GM19395 (cell line): Measurements from ENCODE around the gene CENPC.
"Not testable (repeated sequence)": the region's sequence is repeated elsewhere in the genome, so short reads cannot be mapped to it uniquely, and the experiment has no call there.

Experiments used
- ATAC-seq: cut with Tn5 transposase; IDR thresholded peaks from one replicate; pipeline ENCODE4 v1.9.1; 2021; ENCODE audit warnings: mild to moderate bottlenecking, moderate library complexity; ENCODE audit not compliant: unreplicated experiment

The CENPC gene

DNA sequence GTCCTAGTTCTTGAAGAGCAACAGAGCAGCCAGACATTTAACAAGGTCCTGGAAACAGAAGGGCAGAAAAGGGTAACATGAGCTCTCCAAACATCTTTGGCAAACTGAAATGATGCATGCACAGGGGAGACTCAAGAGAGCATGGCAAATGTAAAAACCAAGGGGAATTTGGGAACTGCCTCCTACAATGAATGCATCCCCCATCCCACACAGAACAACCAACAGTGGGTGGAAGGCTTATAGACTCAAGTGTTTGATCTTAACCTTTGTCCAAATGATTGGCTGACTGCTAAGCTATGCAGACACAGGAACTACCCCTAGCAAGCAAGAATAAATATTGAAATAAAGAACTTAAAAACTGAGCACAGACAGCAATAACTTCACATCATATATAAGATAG, 74.4 kb downstream of the CENPC start:
- ATAC-seq, result no peak

DNA sequence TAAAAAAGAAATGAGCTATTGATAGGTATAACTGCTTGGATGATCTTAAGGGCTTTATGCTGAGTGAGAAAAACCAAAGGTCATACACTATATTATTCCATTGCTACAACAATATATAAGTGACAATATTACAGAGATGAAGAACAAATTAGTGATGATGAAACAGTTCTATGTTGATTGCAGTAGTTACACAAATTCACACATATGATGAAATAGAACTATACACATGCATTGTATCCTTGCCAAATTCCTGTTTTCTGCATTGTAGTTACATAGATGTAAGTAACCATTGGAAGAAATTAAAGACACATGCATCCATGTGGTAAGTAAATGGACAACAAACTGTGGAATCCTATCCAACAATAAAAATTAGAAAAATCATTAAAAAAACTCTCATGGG, 76.5 kb downstream of the CENPC start:
- no peak for ATAC-seq

DNA sequence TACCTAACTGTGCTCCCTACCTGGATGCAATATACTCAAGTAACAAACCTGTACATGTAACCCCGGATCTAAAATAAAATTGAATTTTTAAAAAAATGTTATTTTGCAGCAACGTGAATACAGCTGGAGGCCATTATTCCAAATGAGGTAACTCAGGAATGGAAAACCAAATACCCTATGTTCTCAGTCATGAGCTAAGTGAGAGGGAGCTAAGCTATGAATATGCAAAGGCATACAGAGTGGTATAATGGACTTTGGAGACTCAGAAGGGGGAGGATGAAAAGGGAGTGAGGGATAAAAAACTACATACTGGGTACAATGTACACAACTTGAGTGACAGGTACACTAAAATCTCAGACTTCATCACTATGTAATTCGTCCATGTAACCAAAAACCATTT, 78.6 kb downstream of the CENPC start:
- ATAC-seq, result no peak

DNA sequence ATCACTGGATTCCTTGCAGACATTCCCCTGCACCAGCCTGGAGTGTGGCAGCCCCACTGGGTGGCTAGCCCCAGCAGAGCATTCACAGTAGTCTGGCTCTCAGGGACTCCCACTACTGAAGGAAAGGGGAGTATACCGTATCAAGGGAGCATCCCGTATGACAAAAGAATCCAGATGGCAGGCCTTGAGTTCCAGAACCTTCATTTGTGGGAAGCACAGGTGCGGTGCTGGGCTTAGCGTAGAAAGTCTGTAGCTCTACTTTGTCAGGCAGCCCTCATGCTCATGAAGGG, 79.6 kb downstream of the CENPC start:
- ATAC-seq, result no peak

DNA sequence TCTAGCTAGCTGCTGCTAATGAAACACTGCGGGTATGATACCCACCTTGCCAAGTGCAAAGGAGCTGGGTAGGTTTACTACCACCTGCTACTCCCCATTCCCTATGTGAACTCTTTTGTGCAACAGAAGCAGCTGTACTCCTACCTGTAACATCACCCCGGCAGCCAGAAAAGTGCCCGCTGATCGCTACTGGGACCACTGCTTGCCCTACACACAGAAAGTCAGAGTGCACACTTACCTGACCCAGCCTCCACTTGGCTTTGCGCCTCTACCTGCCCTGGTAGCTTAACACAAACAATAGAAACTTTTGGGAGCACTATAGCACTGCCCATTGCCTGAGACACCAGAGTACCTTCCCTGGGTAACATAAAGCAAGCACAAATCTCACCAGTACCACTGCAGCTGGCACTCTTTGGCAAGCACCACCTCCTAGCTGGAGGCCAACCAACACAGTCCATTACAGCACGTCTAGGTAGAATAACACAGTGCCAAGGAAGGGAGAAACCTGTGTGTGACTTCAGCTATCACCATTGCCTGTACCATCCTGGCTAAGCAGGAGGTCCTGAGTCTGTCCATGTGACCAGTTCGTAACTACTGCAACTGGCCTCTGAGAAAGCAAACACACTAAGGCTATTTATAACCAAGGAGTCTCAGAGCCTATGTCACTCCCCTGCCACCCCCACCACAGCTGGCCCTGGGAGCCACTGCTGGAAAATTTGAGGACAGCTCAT, 80.1 kb downstream of the CENPC start:
- no peak for ATAC-seq

DNA sequence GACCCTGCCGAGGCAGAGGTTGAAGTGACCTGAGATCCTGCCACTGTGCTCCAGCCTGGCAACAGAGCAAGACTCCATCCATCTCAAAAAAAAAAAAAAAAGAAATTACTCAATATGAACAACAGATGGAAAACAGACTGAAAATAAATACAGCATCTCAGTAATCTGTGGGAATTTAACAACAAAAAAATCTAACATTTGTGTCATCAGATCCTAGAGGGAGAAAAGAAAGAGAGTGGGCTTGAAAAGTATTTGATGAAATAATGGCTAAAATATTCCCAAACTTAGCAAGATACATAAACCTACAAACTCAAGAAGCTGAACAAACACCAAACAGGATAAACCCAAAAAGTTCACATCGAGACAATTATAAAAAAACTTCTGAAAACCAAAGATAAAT, 84.7 kb downstream of the CENPC start:
- ATAC-seq, result no peak

DNA sequence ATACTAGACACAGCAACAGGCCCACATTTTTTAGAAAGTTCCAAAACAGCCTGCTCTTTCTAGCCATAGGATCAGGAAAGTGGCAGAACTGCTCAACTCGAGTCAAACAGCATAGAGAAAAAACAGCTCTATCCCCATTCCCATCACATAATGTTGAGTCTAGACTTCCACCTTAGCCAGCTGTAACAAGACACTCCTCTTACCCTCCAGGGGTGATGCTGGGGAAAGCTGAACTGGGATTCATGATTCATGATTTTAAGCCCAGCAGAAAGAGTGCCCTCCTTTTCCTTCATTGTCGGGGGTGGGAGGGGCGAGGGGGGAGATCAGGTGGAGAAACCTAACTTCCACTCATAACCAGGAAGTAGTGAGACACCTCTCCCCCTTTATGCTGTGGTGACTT, 86.1 kb downstream of the CENPC start:
- ATAC-seq, result no peak

DNA sequence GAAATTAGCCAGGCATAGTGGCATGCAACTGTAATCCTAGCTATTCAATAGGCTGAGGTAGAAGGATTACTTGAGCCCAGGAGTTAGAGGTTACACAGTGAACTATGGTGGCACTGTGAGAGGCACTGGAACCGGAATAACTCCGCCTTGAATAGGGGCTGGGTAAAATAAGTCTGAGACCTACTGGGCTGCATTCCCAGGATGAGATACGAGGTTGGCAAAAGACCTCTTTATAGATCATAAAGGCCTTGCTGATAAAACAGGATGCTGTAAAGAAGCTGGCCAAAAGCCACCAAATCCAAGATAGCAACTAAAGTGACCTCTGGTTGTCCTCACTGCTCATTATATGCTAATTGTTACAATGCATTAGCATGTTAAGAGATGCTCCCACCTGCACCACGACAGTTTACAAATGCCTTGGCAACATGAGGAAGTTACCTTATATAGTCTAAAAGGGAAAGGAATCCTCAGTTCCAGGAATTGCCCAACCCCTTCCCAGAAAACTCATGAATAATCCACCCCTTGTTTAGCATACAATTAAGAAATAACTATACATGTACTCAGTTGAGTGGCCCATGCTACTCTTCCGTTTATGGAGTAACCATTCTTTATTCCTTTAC, 88.6 kb downstream of the CENPC start:
- no peak for ATAC-seq

DNA sequence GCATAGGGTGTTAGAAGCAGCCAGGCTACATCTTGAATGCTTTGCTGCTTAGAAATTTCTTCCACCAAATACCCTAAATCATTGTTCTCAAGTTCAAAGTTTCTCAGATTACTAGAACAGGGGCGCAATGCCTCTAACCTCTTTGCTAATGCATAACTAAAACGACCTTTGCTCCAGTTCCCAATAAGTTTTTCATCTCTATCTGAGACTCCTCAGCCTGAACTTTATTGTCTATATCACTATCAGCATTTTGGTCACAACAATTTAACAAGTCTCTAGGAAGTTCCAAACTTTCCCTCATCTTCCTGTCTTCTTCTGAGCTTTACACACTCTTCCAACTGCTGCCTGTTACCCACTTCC, 92.5 kb downstream of the CENPC start:
- not testable (repeated sequence) for ATAC-seq

DNA sequence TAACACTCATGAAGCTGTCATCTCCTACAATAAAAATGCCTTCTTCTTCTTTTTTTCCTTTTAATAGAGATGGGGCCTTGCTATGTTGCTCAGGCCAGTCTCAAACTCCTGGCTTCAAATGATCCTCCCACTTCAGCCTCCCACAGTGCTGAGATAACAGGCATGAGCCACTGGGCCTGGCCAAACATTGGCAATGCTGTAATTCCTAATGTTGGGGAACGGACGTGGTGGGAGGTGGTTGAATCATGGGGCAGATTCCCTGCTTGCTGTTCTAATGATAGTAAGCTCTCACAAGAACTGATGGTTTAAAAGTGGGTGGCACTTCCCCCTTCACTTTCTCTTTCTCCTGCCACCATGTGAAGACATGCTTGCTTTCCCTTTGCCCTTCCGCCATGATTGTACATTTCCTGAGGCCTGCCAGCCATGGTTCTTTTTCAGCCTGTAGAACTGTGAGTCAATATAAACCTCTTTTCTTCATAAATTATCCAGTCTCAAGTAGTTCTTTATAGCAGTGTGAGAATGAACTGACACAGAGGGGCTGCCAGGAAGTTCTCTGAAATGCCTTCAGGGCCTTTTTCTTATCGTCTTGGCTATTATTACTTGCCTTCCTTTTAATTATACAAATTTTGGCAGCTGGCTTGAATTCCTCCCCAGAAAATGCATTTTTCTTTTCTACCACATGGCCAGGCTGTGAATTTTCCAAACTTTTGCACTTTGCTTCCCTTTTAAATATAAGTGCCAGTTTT, 93.0 kb downstream of the CENPC start:
- ATAC-seq, result no peak

DNA sequence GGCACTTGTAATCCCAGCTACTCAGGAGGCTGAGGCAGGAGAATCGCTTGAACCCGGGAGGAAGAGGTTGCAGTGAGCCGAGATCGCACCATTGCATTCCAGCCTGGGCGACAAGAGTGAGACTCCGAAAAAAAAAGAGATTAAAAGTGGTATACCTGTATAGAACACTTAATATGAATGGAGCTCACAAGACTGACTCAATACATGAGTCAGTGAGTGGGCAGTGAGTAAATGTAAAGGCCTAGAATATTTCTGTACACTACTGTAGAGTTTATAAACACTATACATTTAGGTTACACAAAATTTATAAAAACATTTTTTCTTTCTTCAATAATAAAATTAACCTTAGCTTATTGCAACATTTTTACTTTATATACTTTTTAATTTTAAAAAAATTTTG, 93.8 kb downstream of the CENPC start:
- ATAC-seq, result no peak

DNA sequence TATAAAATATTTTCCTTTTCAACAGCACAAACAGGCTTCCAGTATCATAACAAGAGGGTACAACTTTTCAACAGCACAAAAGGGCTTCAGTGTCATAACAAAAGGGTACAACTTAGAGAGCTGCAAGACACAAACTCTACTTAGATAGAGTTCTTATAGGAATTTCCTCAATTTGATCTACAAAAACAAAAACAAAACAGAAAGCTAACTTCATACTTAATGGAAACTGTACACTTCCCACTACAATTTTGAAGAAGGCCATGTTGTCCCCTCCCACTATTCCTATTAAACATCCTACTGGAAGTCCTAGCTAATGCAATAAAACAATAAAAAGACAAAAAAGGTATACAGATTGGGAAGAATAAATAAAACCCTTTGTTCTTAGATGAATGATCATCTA, 96.7 kb downstream of the CENPC start:
- no peak for ATAC-seq

DNA sequence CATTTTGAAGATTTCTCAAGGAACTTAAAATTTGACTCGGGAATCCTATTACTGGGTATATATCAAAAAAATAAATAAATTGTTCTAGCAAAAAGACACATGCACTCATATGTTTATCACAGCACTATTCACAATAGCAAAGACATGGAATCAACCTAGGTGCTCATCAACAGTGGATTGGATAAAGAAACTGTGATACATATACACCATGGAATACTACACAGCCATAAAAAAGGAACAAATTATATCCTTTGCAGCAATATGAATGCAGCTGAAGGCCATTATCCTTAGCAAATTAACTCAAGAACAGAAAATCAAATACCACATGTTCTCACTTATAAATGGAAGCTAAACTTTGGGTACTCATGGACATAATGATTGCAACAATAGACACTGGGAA, 97.4 kb downstream of the CENPC start:
- ATAC-seq, result no peak

DNA sequence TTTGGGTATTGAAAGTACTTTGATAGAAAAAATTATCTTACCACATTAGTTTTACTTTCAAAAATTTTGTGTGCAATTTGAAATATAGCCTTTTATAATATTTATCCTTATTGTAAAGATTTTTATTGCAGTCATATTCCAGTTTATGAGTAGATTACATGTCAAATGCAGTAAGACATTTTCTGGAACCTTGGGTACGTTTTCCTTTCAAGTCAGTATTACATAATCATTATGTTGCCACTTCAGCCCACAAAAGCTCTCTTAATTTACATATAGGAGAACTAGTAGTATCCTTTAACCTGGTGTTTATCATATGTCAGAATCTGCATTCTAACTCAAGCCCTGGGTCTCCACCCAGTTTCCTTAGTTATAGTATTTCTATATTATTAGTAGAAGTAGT, 98.5 kb downstream of the CENPC start:
- no peak for ATAC-seq

DNA sequence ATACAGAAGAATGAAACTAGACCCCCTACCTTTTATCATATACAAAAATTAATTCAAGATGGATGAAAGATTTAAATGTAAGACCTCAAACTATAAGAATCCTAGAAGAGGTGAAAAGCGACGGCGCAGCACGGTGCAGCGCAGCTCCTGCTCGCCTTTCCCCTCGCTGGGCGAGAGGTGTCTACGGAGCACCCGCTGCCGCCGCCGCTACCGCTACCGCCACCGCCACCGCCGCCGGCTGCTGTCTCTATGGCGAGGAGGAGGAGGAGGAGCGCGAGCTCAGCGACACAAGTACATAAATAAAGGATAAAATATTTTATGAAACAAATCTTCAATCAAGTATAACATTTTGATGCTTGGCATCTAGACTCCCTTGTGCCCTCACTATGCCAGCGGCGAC, 99.4 kb downstream of the CENPC start:
- not testable (repeated sequence) for ATAC-seq

DNA sequence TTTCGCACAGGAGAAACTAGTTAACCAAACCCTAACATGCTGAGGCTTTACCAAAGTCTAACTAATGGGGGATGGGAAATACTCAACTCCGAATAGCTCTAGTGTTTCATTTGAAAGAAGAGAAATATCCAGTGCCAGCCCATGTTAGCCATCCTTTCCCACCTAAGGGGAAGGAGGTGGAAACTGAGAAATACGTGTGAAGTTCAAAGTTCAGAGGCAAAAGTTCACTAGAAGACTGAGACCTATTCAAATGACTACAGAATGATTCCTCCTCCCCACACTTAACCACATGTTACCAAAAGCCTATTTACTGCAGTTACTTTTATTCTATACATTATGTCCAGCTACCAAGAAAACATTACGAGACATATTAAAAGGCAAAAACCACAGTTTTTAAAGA, 106.3 kb downstream of the CENPC start:
- ATAC-seq, result no peak

DNA sequence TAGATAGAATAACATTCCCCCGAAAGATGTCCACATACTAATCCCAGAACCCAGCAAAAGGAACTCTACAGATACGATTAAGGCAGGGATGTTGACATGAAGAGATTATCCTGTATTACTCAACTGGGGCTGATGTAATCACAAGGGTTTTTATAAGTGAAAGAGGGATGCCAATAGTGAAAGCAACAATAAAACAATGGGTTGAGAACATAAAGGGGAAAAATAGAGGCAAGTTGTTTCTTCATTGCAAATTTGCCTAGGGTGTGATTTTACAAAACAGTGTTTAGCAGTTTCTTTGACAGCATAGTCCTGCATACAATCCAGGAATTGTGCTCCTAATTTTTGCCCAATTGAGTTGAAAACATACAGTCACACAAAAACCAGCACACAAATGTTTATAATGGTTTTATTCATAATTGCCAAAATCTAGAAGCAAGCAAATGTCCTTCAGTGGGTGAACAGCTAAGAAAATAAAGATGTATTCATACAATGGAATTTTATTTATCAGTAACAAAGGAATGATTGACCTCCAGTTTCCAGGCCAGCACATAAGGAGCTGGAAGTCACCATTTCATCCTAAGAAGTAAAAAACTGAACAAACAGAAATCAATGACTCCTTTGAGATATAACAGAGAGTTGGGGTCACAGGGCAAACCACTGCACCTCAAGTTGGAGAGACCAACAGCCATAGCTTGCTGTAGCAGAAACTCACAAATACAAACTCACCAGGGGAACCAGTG, 107.2 kb downstream of the CENPC start:
- ATAC-seq, result no peak

DNA sequence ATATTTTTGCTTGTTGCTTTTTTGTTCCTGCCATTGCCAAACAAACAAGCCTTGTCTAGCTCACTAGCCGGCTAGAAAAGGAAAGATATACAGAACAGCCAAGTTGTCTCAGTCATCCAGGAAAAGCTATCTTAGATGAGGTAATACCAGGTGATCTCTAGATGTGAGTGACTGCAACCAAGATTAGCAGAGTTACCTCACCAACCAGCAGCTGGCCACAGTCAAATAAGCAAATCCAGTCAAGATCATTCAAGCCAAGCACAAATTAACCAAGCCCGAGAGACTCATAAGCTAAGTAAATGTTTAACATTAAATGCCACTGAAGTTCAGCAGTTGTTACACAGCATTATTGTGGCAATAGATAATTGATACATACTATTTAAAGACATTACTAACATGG, 108.6 kb downstream of the CENPC start:
- peak; percentile 83 for ATAC-seq

DNA sequence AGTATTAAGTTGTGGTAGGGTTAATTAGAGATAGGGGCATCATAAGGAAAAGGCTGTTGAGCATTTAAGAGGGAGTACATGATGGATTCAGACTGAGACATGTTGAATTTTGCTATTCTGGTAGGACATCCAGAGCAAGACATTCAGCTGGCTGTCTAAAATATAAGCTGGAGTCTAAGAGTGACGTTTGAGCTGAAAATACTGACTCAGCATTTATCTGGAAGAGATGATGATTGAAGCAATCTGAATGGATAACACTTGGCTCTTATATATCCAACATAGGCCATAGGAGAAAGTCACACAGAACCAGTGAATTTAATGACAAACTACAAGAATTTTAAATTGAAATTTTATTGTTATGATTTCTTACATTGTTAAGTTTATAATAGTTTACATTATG, 114.3 kb downstream of the CENPC start:
- ATAC-seq, result no peak

DNA sequence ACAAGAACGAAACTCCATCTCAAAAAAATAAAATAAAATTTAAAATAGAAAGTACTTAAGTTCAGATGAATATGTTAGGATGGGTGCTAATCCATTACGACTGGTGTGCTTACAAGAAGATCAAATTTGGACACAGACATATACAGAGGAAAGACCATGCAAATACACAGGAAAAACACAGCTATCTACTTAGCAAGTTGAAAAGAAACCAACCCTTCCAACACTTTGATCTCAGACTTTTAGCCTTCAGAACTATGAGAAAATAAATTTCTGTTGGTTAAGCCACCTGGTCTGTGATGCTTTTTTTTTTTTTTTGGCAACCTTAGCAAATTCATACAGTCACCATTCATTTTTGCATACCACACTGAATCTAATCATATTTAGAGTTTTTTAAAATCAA, 116.5 kb downstream of the CENPC start:
- ATAC-seq, result no peak
